GM19467 (cell line): ENCODE measurements around the gene CASP9.

Source experiments
- ATAC-seq: cut with Tn5 transposase; IDR thresholded peaks from one replicate; pipeline ENCODE4 v1.9.1; 2021; ENCODE audit warnings: mild to moderate bottlenecking, moderate library complexity; ENCODE audit not compliant: unreplicated experiment

CASP9 gene

GRCh38 chr1:15451014-15451722 is 72.8 kb downstream of the CASP9 start:
- ATAC-seq = no peak

GRCh38 chr1:15449567-15449966 is 74.4 kb downstream of the CASP9 start:
- no peak for ATAC-seq

GRCh38 chr1:15448877-15449462 is 75.0 kb downstream of the CASP9 start:
- no peak for ATAC-seq

- no peak for ATAC-seq
Measured at GRCh38 chr1:15446212-15446611, 77.8 kb downstream of the CASP9 start.

- ATAC-seq = no peak
Measured at GRCh38 chr1:15445390-15446122, 78.5 kb downstream of the CASP9 start.

- no peak for ATAC-seq
Measured at GRCh38 chr1:15444468-15445389, 79.3 kb downstream of the CASP9 start.

- no peak for ATAC-seq
Measured at GRCh38 chr1:15443281-15443680, 80.7 kb downstream of the CASP9 start.

- no peak for ATAC-seq
Measured at GRCh38 chr1:15442759-15443158, 81.3 kb downstream of the CASP9 start.

GRCh38 chr1:15442119-15442518 is 81.9 kb downstream of the CASP9 start:
- no peak for ATAC-seq
